LNCAP (cell line): ENCODE measurements around the gene ATXN2L.

Experiments used
- CTCF ChIP-seq: fragments of 450-650 bp; IDR thresholded peaks from 2 replicates; pipeline ENCODE4 v1.5.1; 2017; ENCODE audit warnings: mild to moderate bottlenecking

Gene ATXN2L

GRCh38 chr16:28866454-28866804 is 43.6 kb downstream of the ATXN2L start:
- no peak for TF ChIP-seq CTCF

- TF ChIP-seq CTCF = no peak
These were observed 44.4 kb downstream of the ATXN2L start for GRCh38 chr16:28867241-28867640.

- no peak for TF ChIP-seq CTCF
These were observed 46.4 kb downstream of the ATXN2L start for GRCh38 chr16:28869201-28869600.

- TF ChIP-seq CTCF = no peak
These were observed 50.2 kb downstream of the ATXN2L start for GRCh38 chr16:28872952-28873351.

- peak; percentile 71 for TF ChIP-seq CTCF
These were observed 50.9 kb downstream of the ATXN2L start for GRCh38 chr16:28873543-28874201.

- no peak for TF ChIP-seq CTCF
These were observed 51.6 kb downstream of the ATXN2L start for GRCh38 chr16:28874406-28874805.

GRCh38 chr16:28875134-28876018 is 52.6 kb downstream of the ATXN2L start:
- TF ChIP-seq CTCF = no peak
